22Rv1 (cell line): ENCODE data around the gene PIERCE2.
"Not testable (repeated sequence)": the region's sequence is repeated elsewhere in the genome, so short reads cannot be mapped to it uniquely, and the experiment has no call there.

Source experiments
- ZFX ChIP-seq: fragments of 450-650 bp; IDR thresholded peaks from 2 replicates; pipeline ENCODE4 v1.6.1; 2017; ENCODE audit warnings: antibody characterized with exemption, borderline replicate concordance
- TF ChIP-seq, protein P1 (sequence below): fragments of 450-650 bp; IDR thresholded peaks from 2 replicates; pipeline ENCODE4 v1.5.1; 2017; ENCODE audit warnings: mild to moderate bottlenecking

DNA sequence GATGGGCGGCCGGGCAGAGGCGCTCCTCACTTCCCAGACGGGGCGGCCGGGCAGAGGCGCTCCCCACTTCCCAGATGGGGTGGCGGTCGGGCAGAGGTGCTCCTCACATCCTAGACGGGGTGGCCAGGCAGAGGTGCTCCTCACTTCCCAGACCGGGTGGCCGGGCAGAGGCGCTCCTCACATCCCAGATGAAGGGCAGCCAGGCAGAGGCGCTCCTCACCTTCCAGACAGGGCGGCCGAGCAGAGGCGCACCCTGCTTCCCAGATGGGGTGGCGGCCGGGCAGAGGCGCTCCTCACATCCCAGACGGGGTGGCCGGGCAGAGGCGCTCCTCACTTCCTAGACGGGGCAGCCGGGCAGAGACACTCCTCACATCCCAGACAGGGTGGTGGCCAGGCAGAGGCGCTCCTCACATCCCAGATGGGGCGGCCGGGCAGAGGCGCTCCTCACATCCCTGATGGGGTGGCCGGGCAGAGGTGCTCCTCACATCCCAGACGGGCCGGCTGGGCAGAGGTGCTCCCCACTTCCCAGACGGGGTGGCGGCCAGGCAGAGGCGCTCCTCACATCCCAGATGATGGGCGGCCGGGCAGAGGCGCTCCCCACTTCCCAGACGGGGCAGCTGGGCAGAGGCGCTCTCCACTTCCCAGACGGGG lies 38.2 kb downstream of the PIERCE2 start:
- TF ChIP-seq, protein P1, sequence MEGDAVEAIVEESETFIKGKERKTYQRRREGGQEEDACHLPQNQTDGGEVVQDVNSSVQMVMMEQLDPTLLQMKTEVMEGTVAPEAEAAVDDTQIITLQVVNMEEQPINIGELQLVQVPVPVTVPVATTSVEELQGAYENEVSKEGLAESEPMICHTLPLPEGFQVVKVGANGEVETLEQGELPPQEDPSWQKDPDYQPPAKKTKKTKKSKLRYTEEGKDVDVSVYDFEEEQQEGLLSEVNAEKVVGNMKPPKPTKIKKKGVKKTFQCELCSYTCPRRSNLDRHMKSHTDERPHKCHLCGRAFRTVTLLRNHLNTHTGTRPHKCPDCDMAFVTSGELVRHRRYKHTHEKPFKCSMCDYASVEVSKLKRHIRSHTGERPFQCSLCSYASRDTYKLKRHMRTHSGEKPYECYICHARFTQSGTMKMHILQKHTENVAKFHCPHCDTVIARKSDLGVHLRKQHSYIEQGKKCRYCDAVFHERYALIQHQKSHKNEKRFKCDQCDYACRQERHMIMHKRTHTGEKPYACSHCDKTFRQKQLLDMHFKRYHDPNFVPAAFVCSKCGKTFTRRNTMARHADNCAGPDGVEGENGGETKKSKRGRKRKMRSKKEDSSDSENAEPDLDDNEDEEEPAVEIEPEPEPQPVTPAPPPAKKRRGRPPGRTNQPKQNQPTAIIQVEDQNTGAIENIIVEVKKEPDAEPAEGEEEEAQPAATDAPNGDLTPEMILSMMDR = not testable (repeated sequence)
- TF ChIP-seq ZFX = not testable (repeated sequence)
